HPDE6-E6E7 (cell line): Measurements from ENCODE around the gene CLDN10.
"Not testable (repeated sequence)": the region's sequence is repeated elsewhere in the genome, so short reads cannot be mapped to it uniquely, and the experiment has no call there.

Experiments used
- DNase-seq: peaks from one replicate; pipeline ENCODE4 v3.0.0; 2011; ENCODE audit warnings: missing footprints; ENCODE audit errors: extremely low spot score

Gene CLDN10, protein sequence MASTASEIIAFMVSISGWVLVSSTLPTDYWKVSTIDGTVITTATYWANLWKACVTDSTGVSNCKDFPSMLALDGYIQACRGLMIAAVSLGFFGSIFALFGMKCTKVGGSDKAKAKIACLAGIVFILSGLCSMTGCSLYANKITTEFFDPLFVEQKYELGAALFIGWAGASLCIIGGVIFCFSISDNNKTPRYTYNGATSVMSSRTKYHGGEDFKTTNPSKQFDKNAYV

DNA sequence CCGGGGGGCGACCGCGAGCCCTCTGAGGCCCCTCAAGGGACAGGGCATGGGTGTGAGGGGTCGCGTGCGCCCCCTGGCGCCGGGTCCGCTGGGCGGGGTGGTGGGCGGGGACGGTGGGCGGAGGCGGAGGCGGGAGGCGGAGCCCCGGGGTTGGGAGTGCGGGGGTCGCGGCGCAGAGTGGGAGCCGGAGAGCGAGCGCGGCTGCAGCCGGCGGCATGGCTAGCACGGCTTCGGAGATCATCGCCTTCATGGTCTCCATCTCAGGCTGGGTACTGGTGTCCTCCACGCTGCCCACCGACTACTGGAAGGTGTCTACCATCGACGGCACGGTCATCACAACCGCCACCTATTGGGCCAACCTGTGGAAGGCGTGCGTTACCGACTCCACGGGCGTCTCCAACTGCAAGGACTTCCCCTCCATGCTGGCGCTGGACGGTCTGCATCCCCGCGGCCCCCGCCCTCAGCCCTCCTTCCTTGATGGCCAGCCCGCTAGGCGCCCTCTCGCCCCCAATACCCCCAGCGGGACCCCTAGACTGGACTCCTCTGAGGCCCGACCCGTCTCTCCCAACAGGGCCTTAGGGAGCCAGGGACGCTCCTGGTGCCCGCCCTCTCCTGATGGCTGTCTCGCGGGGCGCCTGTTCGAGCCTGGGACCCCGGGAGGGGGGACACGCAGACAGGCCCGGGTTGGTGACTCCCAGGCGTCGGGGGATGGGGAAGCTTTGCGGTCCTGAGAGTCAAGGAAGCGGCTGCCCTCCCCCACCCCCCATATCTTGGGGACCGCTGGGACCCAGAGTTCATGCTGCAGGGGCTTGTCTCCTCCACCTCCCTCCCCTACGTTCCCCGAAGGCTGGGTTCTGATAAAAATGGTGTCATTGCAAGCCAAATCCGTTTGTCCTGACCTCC is at the start of gene CLDN10:
TSS of gene CLDN10 (plus strand) at position 182 of the 903 bp plus-strand sequence. CDS start at position 216, 34 bp downstream.
- no peak for DNase-seq

DNA sequence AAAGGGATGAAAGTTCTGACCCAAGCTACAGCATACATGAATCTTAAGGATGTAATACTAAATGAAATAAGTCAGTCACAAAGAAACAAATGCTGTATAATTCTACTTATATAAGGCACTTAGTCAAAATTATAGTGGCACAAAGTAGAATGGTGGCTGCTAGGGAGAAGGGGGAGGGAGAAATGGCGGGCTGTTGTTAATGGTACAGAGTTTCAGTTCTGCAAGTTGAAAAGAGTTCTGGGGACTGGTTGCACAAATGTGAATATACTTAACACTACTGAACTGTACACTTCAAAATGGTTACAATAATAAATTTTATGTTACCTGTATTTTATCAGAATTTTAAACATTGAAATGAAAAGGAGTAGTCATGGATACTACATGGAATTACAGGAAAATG is 48.9 kb upstream of the CLDN10 start:
- no peak for DNase-seq

DNA sequence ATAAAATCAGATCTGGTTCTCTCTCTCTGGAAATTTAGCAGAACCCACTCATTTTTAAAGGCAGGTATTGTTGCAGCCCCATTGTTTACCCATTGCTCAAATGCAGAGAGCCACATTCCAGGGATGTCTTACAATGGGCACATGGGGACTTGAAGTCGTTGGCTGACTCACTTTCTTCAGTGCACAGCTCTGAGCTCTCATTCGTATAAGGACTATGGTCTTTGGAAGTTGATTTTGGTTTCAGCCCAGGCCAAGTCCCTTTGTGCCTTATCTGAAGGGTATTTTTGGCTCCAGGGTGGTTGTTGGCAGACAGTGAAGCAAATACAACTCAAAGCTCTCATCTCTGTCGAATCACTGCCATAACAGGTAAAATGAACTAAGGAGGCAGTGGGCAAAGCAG is 47.3 kb upstream of the CLDN10 start:
- DNase-seq = no peak

DNA sequence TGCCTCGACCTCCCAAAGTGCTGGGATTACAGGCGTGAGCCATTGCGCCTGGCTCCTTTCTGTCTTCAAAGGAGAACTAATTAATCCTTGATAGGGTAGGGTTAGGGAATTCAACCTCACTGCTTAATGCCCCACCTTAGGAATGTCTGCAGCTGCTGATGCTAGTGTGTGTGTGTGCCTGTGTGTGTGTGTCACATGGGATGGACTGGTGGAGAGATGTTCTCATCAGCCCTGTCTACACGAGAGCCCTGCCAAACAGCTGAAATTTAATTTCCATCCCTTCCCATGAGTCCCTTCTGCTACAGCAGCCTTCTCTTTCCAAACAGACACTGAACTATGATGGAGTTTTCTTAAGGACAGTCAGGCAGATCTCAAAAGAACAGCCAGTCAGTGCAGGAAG is 46.5 kb upstream of the CLDN10 start:
- DNase-seq = no peak

DNA sequence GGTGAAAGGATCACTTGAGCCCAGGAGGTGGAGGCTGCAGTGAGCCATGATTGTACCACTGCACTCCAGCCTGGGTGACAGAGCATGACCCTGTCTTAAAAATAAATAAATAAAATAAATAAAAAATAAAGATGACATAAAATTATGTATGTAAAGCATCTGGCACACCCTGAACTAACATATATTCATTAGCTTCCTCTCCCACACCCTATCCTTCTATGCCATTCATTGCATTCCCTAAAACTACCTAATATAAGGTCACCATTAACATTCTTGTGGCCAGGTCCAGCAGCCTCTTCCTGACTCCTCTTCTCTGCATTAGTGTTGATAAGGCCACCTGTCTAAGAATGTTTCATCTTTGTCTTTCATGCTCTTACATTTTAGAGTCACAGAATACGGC is 44.5 kb upstream of the CLDN10 start:
- DNase-seq = no peak

DNA sequence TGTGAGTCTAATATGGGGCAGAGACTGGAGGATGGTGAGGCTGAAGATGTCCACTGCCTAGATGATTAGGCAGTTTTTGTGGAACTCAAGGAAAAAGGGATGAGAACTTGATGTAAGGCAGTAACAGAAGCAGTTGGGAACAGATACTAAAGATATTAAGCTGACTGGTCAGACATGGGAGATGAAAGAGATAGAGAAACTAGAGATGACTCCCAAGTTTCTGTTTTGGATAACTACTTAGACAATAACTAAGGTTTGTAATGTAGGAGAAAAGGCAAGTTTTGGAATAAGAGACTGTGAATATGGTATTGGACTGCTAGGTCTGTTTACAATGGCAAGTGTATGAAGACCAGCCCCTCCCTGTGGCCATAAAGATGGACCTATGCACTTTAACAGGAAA is 43.5 kb upstream of the CLDN10 start:
- DNase-seq = no peak

DNA sequence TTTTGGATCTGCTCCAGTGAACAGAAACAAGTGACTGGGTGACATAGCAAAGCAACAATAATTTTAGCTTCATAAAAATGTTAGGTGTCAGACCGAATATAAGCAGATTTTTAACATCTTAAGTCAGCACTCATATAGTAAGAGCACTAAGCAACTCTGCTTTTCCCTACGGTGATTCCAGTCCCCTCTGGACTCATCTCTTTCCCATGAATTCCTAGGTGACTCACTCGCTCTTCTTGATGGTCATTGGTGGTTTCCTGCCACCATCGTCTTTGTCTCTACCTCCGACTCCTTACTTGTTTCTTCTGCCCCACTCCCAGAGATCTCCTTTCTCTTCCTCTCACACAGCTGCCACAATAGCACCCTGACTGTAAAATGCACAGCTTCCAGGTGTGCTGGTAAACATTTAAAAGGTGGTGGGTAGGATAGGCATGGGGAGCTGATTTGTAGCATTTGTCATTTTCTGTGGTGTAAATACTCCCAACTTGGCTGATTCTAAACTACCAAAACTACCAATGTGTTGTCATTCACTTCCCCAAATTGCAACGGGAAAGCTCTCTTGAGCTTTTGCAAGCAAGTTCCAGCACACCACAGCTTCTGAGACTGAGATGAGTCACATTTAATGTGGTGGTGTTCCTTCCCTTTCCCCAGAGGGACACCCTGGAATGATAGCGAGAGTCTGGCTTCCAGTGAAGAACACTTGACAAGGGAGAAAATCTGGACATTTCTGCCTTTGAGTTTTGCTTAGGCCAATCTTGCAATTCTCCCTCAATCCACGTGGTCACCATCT is 42.8 kb upstream of the CLDN10 start:
- DNase-seq = peak; percentile 70

DNA sequence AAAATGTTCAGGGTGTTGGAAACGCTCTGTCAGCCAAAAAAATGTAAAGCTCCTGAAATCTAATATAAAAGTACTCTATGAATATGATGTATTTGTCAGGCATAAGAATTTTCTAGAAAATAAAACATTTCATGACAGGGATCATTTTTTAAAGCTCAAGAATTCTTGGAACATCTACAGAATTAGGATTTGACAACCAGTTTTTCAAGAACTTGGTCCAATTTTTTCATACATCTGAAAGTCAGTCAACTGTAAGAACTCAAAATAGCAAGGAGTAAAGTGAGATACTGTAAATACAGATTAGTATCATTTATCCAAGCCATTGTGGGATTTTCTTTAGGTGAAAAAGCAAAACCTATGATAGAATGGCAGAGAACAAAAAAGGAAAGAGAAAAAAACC is 41.6 kb upstream of the CLDN10 start:
- no peak for DNase-seq

DNA sequence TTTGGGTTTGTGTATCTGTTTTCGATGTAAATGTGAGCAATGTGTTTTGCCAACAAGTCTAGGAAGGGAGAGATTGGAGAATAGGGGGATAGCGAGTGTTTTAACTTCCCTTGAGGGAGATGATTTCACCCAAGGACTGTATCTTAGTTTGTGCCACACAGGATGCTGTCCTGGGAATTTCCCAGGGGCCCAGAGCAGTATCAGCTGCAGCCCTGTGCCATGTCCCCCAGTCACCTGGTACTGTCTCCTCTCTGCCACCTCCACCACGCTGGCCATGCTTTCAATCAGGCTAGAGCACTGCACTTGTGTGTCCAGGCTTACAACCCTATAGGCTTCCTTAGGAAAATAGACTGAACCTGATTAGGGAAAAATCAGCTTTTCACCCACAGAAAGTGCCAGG is 40.1 kb upstream of the CLDN10 start:
- no peak for DNase-seq

DNA sequence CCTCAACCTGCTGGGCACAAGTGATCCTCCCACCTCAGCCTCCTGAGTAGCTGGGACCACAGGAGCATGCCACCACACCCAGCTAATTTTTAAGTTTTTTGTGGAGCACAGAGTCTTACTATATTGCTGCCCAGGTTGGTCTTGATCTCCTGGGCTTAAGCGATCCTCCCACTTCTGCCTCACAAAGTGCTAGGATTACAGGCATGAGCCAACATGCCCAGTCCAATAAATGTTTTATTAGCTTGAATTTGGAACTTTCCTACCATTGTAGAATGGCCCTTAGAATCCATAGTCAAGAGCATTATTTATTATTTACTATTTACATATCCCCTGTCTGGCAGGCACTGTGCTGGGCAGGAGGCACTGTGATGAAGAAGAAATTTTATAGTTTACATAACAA is 39.6 kb upstream of the CLDN10 start:
- no peak for DNase-seq

DNA sequence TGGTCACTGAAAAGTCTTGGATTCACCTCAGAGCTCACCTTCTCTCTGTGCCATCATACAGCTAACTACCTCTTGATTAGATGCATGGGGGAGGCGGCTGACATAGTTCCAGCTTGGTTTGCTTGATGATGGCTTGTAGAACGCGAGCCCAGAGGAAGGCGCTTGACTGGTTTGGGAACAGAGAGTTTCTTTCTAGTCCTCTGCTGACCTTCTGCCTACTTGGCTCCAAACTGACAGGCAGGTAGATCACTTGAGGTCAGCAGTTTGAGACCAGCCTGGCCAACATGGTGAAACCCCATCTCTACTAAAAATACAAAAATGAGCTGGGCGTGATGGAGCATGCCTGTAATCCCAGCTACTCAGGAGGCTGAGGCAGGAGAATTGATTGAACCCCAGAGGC is 36.9 kb upstream of the CLDN10 start:
- not testable (repeated sequence) for DNase-seq

DNA sequence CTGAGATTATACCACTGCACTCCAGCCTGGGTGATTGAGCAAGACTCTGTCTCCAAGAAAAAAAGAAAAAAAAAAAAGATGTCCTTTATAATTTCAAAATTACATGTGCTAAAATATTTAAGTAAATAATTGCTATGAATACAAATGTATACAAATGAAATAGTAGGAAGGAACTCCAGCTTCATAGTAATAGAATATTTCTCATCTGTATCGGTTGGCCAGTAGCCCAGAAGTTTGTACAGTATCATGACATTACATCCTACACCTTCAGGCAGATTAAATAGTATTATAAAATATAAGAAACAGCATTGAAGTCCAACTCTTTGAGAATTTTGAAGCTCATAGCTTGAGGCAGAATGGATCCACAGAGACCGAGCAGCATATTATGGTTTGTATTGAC is 36.5 kb upstream of the CLDN10 start:
- no peak for DNase-seq

DNA sequence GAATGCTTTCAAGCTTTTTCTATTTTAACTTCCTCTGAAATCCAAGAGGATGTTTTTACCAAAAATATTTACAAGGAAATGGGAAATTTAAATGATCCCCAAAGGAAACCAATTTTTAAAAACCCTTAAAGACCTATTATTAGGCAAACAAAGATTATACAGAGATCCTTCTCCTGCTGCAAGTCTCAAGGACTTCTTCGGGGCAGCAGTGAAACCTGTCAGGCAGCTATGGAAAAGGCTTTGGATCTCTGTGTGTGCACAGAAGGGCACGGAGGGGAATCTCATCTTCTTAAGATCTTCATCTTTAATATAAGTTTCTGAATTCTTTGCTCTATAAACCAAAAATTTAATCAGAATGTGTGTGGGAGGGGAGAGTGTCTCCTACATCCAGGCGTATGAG is 36.0 kb upstream of the CLDN10 start:
- DNase-seq = no peak

DNA sequence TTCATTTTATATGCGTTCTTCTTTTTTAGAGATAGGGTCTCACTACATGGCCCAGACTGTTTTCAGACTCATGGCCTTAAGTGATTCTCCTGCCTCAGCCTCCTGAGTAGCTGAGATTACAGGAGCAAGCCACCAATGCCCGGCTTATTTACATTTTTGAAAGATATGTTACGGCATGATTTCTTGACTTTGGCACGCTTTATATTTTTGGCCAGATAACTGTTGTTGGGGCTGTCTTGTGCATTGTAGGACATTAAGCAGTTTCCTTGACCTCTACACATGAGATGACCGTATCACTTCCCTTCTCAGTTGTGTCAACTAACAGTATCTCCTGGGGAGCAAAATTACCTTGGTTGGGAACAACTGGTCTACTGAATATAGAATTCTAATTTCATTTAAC is 28.9 kb upstream of the CLDN10 start:
- no peak for DNase-seq

DNA sequence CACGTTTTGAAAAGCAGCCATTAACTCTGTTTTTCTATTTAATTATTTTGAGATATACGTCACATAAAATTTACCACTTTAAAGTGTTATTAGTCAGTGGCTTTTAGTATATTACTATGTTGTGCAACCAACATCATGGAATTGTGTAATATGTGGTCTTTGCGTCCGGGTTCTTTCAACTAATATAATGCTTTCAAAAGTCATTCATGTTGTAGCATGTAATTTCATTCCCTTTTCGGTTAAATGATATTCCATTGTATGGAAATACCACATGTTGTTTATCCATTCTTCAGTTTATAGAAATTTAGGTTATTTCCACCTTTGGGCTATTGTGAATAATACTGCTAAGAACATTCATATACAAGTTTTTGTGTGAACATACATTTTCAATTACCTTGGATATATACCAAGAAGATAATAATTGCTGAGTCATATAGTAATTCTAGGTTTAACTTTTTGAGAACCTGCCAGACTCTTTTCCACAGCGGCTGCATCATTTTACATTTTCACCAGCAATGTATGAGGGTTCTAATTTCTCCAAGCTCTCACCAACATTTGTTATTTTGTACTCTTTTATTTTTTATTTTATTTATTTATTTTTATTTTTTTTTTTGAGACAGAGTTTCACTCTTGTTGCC is 28.1 kb upstream of the CLDN10 start:
- DNase-seq = no peak

DNA sequence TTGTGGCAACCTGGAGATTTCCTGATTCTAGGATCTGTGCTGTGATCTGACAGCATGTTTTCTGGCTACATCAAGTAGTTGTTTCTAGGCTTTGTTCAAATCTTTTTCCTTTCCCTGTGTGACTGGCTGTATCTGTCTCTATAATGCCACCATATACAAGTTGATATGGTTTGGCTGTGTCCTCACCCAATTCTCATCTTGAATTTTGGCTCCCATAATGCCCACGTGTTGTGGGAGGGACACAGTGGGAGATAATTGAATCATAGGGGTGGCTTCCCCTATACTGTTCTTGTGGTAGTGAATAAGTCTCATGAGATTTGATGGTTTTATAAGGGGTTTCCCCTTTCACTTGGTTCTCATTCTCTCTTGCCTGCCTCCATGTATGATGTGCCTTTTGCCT is 24.6 kb upstream of the CLDN10 start:
- no peak for DNase-seq

DNA sequence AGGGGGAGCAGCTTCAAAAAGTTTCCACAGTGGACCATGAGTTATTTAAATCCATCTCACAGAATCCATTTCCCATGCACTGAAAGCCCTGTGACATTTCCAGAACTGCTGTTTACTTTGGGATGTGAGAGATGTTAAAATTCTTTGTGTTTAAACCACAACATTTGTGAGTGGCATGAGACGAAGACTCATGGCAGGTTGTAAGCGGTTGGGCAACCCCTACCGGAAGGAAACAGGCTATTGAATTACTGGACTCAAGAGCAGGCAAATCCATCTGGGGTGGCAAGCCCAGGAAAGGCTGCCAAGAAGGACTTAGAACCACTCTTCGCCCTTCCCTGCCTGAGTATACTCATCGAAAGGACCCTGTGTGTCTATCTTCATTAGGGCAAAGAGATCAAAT is 22.3 kb upstream of the CLDN10 start:
- peak; percentile 78 for DNase-seq

DNA sequence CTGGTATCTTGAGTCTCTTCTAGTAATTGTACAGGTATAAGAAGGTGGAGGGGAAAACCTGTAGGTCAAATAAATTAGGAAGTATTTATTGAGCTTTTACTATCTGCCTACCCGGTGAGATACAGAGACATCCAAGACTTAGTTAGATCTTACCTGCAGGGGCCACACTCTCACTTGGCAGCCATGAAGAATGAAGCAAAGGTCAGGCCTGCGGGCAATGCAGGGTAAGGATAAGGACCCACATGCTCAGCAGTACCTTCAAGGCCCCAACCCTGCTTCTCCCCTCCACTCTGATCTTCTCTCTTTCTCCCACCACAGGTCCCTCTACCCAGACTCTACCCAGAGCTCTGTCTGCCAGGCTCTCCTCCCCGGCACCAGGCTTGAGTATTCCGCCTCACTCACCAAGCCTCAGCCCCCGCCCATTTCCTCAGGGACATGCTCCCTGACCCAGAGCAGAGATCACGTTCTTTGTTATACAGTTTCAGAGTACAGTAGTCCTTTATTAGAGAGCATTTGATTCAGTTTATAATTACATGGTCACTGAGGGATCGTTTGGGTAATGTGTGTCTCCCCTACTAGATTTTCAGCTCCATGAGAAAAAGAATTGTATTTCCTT is 18.9 kb upstream of the CLDN10 start:
- no peak for DNase-seq

DNA sequence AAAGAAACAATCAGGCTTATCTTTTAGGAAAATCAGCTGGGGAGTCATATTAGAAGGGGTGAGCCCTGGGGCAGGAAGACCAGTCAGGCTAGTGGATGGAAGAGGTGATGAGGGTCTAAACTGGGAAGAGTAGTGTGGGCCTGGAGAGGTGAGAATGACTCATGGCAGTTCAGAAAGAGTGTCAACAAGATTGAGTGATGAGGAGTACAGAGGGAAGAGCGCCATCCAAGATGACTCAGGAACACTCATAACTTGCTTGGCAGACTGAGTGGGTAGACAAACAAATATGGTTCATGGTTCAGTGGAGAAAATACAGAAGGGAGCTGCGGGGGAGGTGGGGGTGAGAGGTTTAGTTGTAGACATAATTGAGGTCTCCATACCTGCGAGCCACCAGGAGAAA is 17.3 kb upstream of the CLDN10 start:
- peak; percentile 80 for DNase-seq

DNA sequence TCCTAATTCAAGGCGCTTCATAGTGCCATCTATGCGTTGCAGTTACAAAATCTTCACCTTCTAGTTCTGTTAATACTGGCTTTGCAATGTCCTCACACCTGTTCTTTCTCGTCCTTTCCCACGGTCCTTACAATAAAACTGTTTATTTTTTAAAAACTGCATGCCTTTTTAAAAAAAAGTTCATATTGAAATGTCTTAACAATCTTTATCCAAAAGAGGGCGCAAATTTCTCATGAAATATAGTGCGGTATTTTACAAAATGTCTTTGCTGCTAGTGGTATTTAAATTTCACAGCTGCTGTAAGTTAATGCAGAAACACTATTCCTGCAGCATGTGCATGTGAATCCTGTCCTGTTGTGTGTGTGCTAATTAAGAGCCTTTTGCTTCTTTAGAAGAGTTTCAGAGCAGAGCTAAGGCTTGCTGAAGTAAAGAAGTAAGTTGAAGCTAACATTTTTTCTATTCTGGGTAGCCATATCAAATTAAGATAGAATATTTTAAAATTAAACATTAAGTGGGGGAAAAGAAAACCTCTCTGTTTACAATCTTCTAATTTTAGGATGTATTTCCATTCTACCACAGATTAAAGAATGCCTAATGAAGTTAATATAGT is 15.8 kb upstream of the CLDN10 start:
- no peak for DNase-seq

DNA sequence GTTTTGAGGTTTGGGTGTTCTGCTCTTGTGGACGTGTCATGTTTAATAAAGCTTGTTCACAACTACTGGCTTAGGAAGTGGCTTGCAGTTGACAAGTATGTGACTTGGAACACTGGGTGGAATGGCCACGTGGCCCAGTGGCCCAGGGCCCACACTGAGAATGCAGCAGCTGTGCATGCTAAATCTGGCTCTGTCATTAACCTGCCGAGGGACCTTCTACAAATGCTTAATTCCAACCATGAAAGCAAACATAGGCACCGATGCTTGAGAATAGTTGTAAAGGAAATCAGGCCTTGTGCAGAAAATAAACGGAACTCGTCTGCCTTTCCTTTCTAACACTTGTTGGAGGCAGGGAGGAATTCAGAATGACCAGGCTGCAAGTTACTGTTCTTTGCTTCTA is 11.6 kb upstream of the CLDN10 start:
- DNase-seq = no peak
